Adrenal gland (tissue), 5 donors: ENCODE results near the gene RGS9.

Experiments
- POLR2A ChIP-seq, 2 donors: fragments of 450-650 bp; IDR thresholded peaks; one replicate each; pipeline ENCODE4 v1.6.1; 2017; ENCODE audit warnings: antibody characterized with exemption in 2 of 2, mild to moderate bottlenecking in 2 of 2, moderate library complexity in 1 of 2
- TF ChIP-seq, protein P1 (sequence below), 6 experiments: fragments of 450-650 bp in 4 of 6; fragments of 200-600 bp in 2 of 6; sonication (generic) in 1 of 6; IDR thresholded peaks; 1 replicate in 5 of 6; 2 replicates in 1 of 6; pipeline versions ENCODE4 v1.5.1 to v1.8.0; 2016 to 2021; ENCODE audit warnings: antibody characterized with exemption in 6 of 6, mild to moderate bottlenecking in 2 of 6, moderate library complexity in 1 of 6
- donor health status: DM: no; HTN: no; CAD: no.

DNA sequence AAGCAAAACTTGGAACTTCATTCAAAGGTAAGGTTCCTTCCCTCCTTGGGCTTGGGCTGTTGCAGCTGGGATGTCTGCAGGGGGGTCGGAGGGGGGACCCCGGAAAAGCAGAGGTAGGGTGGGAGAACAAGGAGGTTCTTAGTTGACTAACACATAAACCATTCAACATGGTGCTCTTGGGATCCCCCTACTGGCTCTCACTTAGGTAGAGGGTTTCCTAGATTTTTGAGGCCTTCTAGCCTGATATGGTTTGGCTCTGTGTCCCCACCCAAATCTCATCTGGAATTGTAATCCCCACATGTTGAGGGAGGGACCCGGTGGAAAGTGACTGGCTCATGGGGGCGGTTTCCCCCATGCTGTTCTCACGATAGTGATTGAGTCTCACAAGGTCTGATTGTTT, 93.9 kb downstream of the RGS9 start:
- TF ChIP-seq, protein P1, sequence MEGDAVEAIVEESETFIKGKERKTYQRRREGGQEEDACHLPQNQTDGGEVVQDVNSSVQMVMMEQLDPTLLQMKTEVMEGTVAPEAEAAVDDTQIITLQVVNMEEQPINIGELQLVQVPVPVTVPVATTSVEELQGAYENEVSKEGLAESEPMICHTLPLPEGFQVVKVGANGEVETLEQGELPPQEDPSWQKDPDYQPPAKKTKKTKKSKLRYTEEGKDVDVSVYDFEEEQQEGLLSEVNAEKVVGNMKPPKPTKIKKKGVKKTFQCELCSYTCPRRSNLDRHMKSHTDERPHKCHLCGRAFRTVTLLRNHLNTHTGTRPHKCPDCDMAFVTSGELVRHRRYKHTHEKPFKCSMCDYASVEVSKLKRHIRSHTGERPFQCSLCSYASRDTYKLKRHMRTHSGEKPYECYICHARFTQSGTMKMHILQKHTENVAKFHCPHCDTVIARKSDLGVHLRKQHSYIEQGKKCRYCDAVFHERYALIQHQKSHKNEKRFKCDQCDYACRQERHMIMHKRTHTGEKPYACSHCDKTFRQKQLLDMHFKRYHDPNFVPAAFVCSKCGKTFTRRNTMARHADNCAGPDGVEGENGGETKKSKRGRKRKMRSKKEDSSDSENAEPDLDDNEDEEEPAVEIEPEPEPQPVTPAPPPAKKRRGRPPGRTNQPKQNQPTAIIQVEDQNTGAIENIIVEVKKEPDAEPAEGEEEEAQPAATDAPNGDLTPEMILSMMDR (IDR thresholded peaks at IDR 0.05) = no peak
- no peak for TF ChIP-seq POLR2A (IDR thresholded peaks at IDR 0.05)
